DOHH2 (cell line): ENCODE results near the gene SUPT3H.

Source experiments
- CTCF ChIP-seq: fragments of 200-600 bp; sonication (generic); IDR thresholded peaks from one replicate; pipeline ENCODE4 v1.5.1; 2014; ENCODE audit warnings: antibody characterized with exemption, mild to moderate bottlenecking, low read depth, low read length; ENCODE audit not compliant: poor library complexity, severe bottlenecking
- EZH2phosphoT487 ChIP-seq: fragments of 200-600 bp; sonication (generic); IDR thresholded peaks from 2 replicates; pipeline ENCODE4 v1.6.1; 2017; ENCODE audit warnings: borderline replicate concordance, mild to moderate bottlenecking, antibody characterized with exemption, low read length, moderate library complexity, mixed read lengths

GRCh38 chr6:44995486-44996132 is 382.1 kb downstream of the SUPT3H start:
- TF ChIP-seq CTCF (no peak), EZH2phosphoT487 (no peak)
